K562 (cell line): ENCODE results near the gene TAX1BP1. TPM values are rescaled to one million over a fixed set of nuclear protein-coding genes. Genes with fewer than 3 reads are reported as not detected.

Source experiments
- ARID1B ChIP-seq: fragments of 450-650 bp; IDR thresholded peaks from 2 replicates; pipeline ENCODE4 v1.6.1; 2016; ENCODE audit warnings: antibody characterized with exemption, mild to moderate bottlenecking, inconsistent platforms
- BCOR ChIP-seq: fragments of 450-650 bp; IDR thresholded peaks from 2 replicates; pipeline ENCODE4 v1.6.1; 2016
- DPF2 ChIP-seq: fragments of 450-650 bp; IDR thresholded peaks from 2 replicates; pipeline ENCODE4 v1.6.1; 2016
- EP300 ChIP-seq: IDR thresholded peaks from 2 replicates; pipeline ENCODE4 v1.6.1; 2012; ENCODE audit warnings: low read length, improper control_type of control experiment
- FOSL1 ChIP-seq: fragments of 200-800 bp; sonication (Bioruptor generic); conservative IDR thresholded peaks from 2 replicates; pipeline ENCODE4 v1.6.1; 2016; ENCODE audit warnings: missing genetic modification characterization, missing compliant biosample characterization
- FOXK2 ChIP-seq, 2 experiments: fragments of 450-650 bp; IDR thresholded peaks in 1 of 2; conservative IDR thresholded peaks in 1 of 2; 2 replicates each; pipeline ENCODE4 v1.6.1; 2016; ENCODE audit warnings: low read depth in 2 of 2, mild to moderate bottlenecking in 1 of 2
- IRF2 ChIP-seq: sonication (generic); formaldehyde crosslinking; IDR thresholded peaks from 2 replicates; pipeline ENCODE4 v1.8.1; 2022; ENCODE audit warnings: mild to moderate bottlenecking, missing genetic modification reagents
- MNT ChIP-seq, 2 experiments: fragments of 450-650 bp; conservative IDR thresholded peaks; 2 replicates each; pipeline ENCODE4 v1.6.1; 2017; ENCODE audit warnings: mild to moderate bottlenecking in 2 of 2, moderate library complexity in 2 of 2
- MYBL2 ChIP-seq, 2 experiments: fragments of 450-650 bp in 1 of 2; sonication (generic) in 1 of 2; formaldehyde crosslinking in 1 of 2; IDR thresholded peaks; 2 replicates each; pipeline versions ENCODE4 v1.6.1 to v1.8.1; 2017 to 2022; ENCODE audit warnings: borderline replicate concordance in 1 of 2, inconsistent platforms in 1 of 2, low read depth in 1 of 2, mild to moderate bottlenecking in 1 of 2, missing genetic modification reagents in 1 of 2, moderate library complexity in 1 of 2
- POLR3G ChIP-seq: IDR thresholded peaks from 2 replicates; pipeline ENCODE4 v1.6.1; 2011; ENCODE audit not compliant: insufficient read length, insufficient replicate concordance; ENCODE audit errors: extremely low read depth
- TBP ChIP-seq: optimal IDR thresholded peaks from 2 replicates; pipeline ENCODE3; 2011; ENCODE audit warnings: low read depth, low read length, improper control_type of control experiment
- TCF3 ChIP-seq: sonication (generic); formaldehyde crosslinking; IDR thresholded peaks from 2 replicates; pipeline ENCODE4 v1.4.0; 2020; ENCODE audit warnings: mild to moderate bottlenecking, missing genetic modification reagents
- TEAD4 ChIP-seq, 2 experiments: sonication (generic) in 1 of 2; formaldehyde crosslinking in 1 of 2; IDR thresholded peaks; 2 replicates each; pipeline versions ENCODE4 v1.6.1 to v1.8.0; 2012 to 2022; ENCODE audit warnings: borderline replicate concordance in 1 of 2, inconsistent platforms in 1 of 2, low read length in 1 of 2, mild to moderate bottlenecking in 1 of 2, missing genetic modification reagents in 1 of 2
- TFE3 ChIP-seq: fragments of 450-650 bp; formaldehyde crosslinking; IDR thresholded peaks from 2 replicates; pipeline ENCODE4 v1.4.0; 2020; ENCODE audit warnings: mild to moderate bottlenecking, mixed read lengths
- TSHZ1 ChIP-seq: fragments of 250-450 bp; sonication (Bioruptor Pico); IDR thresholded peaks from 2 replicates; pipeline ENCODE4 v1.4.0; 2020; ENCODE audit warnings: mild to moderate bottlenecking, moderate library complexity
- ZKSCAN3 ChIP-seq: fragments of 250-450 bp; sonication (Bioruptor Pico); IDR thresholded peaks from 2 replicates; pipeline ENCODE4 v1.4.0; 2020
- ZNF3 ChIP-seq: fragments of 250-450 bp; sonication (Bioruptor Pico); IDR thresholded peaks from 2 replicates; pipeline ENCODE4 v1.5.0; 2021; ENCODE audit warnings: mild to moderate bottlenecking, moderate library complexity
- ZNF384 ChIP-seq: IDR thresholded peaks from 2 replicates; pipeline ENCODE4 v1.6.1; 2012; ENCODE audit warnings: low read depth, low read length, improper control_type of control experiment
- ZNF431 ChIP-seq: sonication (generic); formaldehyde crosslinking; IDR thresholded peaks from 2 replicates; pipeline ENCODE4 v1.8.0; 2022; ENCODE audit warnings: mild to moderate bottlenecking, missing genetic modification reagents
- ZNF785 ChIP-seq: fragments of 250-450 bp; sonication (Bioruptor Pico); IDR thresholded peaks from 2 replicates; pipeline ENCODE4 v1.4.0; 2020; ENCODE audit warnings: mild to moderate bottlenecking
- polyA plus RNA-seq, 8 experiments: library from polyadenylated mRNA; depleted of rRNA in 4 of 8; stranded (reverse) in 5 of 8; unstranded in 3 of 8; fragments of >200 nt; fragmentation: Nextera tagmentation in 2 of 8; fragmentation: Illumina TruSeq in 1 of 8; extraction: Ambion mirVana in 2 of 8; extraction: Trizol in 1 of 8; gene quantifications; 2 replicates each; pipeline versions ENCODE4 v1.2.1 to v1.2.3, GENCODE V29; 2011 to 2014; ENCODE audit warnings: inconsistent platforms in 1 of 8, missing spikeins in 1 of 8
- total RNA-seq, 7 experiments: library from RNA; depleted of rRNA in 6 of 7; stranded (reverse); fragments of >200 nt in 6 of 7; fragmentation: Illumina TruSeq in 2 of 7; extraction: Trizol in 2 of 7; gene quantifications; 2 replicates each; pipeline versions ENCODE4 v1.2.1 to v1.2.3, GENCODE V29; 2011 to 2021; ENCODE audit warnings: low replicate concordance in 1 of 7

Gene TAX1BP1
- total and polyA plus RNA-seq, 9 of the 15 experiments (the other 6 are each of a cell fraction or from before 2014, with no cell fraction given), result 49.0 to 119 (median 75.9) TPM

GRCh38 chr7:27784399-27785053 is 44.6 kb downstream of the TAX1BP1 start (continued):
- TF ChIP-seq EP300, result peak; percentile 34; the same call in 1 of the 2 replicates
- no peak for TF ChIP-seq TBP
- no peak for TF ChIP-seq TFE3
- TF ChIP-seq TSHZ1 (CRISPR knock-in tag), result no peak
- peak; percentile 61 for TF ChIP-seq DPF2
- no peak for TF ChIP-seq BCOR
- no peak for TF ChIP-seq IRF2 (CRISPR knock-in tag)
- TF ChIP-seq ZNF3 (CRISPR knock-in tag), result no peak
- TF ChIP-seq MNT (conservative IDR thresholded peaks at IDR 0.05), result peak in 1 of 2 experiments; percentile 31; a peak in 1 of 4 replicates
- no peak for TF ChIP-seq ZNF431 (CRISPR knock-in tag)
- TF ChIP-seq ZNF785, result no peak
- TF ChIP-seq ZKSCAN3 (CRISPR knock-in tag), result no peak
- TF ChIP-seq POLR3G, result no peak
- peak; percentile 24; the same call in 1 of the 2 replicates for TF ChIP-seq TEAD4 (IDR thresholded peaks at IDR 0.05; ENCODE audit: low read length)
- TF ChIP-seq TEAD4 (CRISPR knock-in tag; IDR thresholded peaks at IDR 0.05; ENCODE audit: borderline replicate concordance), result no peak
- TF ChIP-seq FOXK2 (conservative IDR thresholded peaks at IDR 0.05 in 1 of 2, IDR thresholded peaks at IDR 0.05 in 1 of 2; ENCODE audit: low read depth in 2 of 2), result 0 out of 4 replicates have a peak, but pooled peaks of 1 of the 2 experiments have one; percentile 17
- TF ChIP-seq FOSL1, result peak; percentile 55
- TF ChIP-seq TCF3, result 0 out of 2 replicates have a peak, but pooled peaks have one; percentile 19
- TF ChIP-seq ZNF384, result peak; percentile 81
- TF ChIP-seq MYBL2 (IDR thresholded peaks at IDR 0.05; ENCODE audit: low read depth), result peak; percentile 64; the same call in 1 of the 2 replicates
- no peak for TF ChIP-seq MYBL2 (CRISPR knock-in tag; IDR thresholded peaks at IDR 0.05; ENCODE audit: borderline replicate concordance)
- 0 out of 2 replicates have a peak, but pooled peaks have one; percentile 48 for TF ChIP-seq ARID1B
